HepG2 (cell line): ENCODE measurements around the gene CPAMD8. TPM values are rescaled to one million over a fixed set of nuclear protein-coding genes. Genes with fewer than 3 reads are reported as not detected.

Source experiments
- MZF1 ChIP-seq: sonication (generic); formaldehyde crosslinking; IDR thresholded peaks from 2 replicates; pipeline ENCODE4 v1.8.1; 2023; ENCODE audit warnings: mild to moderate bottlenecking, missing genetic modification reagents, borderline replicate concordance
- SKIL ChIP-seq: sonication (generic); formaldehyde crosslinking; IDR thresholded peaks from 2 replicates; pipeline ENCODE4 v1.8.0; 2022; ENCODE audit warnings: missing genetic modification reagents, mild to moderate bottlenecking, moderate library complexity, borderline replicate concordance
- ZNF142 ChIP-seq: sonication (generic); formaldehyde crosslinking; IDR thresholded peaks from 2 replicates; pipeline ENCODE4 v1.4.0; 2020; ENCODE audit warnings: missing genetic modification reagents
- ZNF432 ChIP-seq: sonication (generic); formaldehyde crosslinking; IDR thresholded peaks from 2 replicates; pipeline ENCODE4 v1.5.0; 2020; ENCODE audit warnings: missing genetic modification reagents, mild to moderate bottlenecking, borderline replicate concordance
- ZSCAN25 ChIP-seq: sonication (generic); formaldehyde crosslinking; IDR thresholded peaks from 2 replicates; pipeline ENCODE4 v1.8.0; 2022; ENCODE audit warnings: mild to moderate bottlenecking, missing genetic modification reagents
- polyA plus RNA-seq, 8 experiments: library from polyadenylated mRNA; depleted of rRNA in 3 of 8; stranded (reverse) in 7 of 8; unstranded in 1 of 8; fragments of >200 nt; fragmentation: Illumina TruSeq in 4 of 8; extraction: Trizol in 4 of 8; gene quantifications; 2 replicates each; pipeline versions ENCODE4 v1.2.1 to v1.2.3, GENCODE V29; 2011 to 2016; ENCODE audit warnings: low read depth in 4 of 8, missing spikeins in 1 of 8, mixed read lengths in 1 of 8; ENCODE audit not compliant: insufficient read depth in 1 of 8
- total RNA-seq, 5 experiments: library from RNA; depleted of rRNA; stranded (reverse); fragments of >200 nt; fragmentation: Illumina TruSeq; extraction: Trizol; gene quantifications; 2 replicates each; pipeline ENCODE4 v1.2.3, GENCODE V29; 2016; ENCODE audit warnings: low read depth in 1 of 5

Gene CPAMD8
- total and polyA plus RNA-seq, 2 of the 13 experiments (the other 11 are each of a cell fraction or from before 2014, with no cell fraction given), result 0.29 to 0.34 TPM

- TF ChIP-seq SKIL (CRISPR knock-in tag) (no peak), ZNF432 (CRISPR knock-in tag) (no peak), ZSCAN25 (no peak), ZNF142 (no peak), MZF1 (no peak)
Measured at GRCh38 chr19:17043744-17044143, 17.1 kb upstream of the CPAMD8 start (continued).
